GM23338 (cell line): ENCODE data around the gene RAB3IP. TPM values are rescaled to one million over a fixed set of nuclear protein-coding genes. Genes with fewer than 3 reads are reported as not detected.

Source experiments
- ATAC-seq: fragments of 200-7000 bp; cut with Tn5 transposase; 3 replicates; pipeline ENCODE4 v1.9.1; 2020
- DNase-seq: peaks from one replicate; pipeline ENCODE4 v3.0.0-alpha.2; 2015; ENCODE audit warnings: low spot score
- H2AFZ ChIP-seq: fragments of 200-600 bp; sonication (generic); 2 replicates; pipeline ENCODE4 v1.8.0; 2016; ENCODE audit warnings: antibody characterized with exemption, mild to moderate bottlenecking, moderate library complexity
- H3F3A ChIP-seq: fragments of 200-600 bp; sonication (generic); replicated peaks from 2 replicates; pipeline ENCODE4 v1.8.0; 2017; ENCODE audit warnings: antibody characterized with exemption, mixed run types, low read depth
- H3K27ac ChIP-seq: fragments of 200-600 bp; sonication (generic); 2 replicates; pipeline ENCODE4 v1.6.1; 2016; ENCODE audit warnings: low read depth
- H3K27me3 ChIP-seq: fragments of 200-600 bp; sonication (generic); 2 replicates; pipeline ENCODE4 v1.8.0; 2016; ENCODE audit warnings: mild to moderate bottlenecking, mixed run types, moderate library complexity; ENCODE audit not compliant: insufficient read depth
- H3K36me3 ChIP-seq: fragments of 200-600 bp; sonication (generic); 2 replicates; pipeline ENCODE4 v1.8.0; 2016; ENCODE audit warnings: mild to moderate bottlenecking; ENCODE audit not compliant: insufficient read depth
- H3K4me1 ChIP-seq: fragments of 200-600 bp; sonication (generic); 2 replicates; pipeline ENCODE4 v1.8.0; 2016; ENCODE audit warnings: mild to moderate bottlenecking, moderate library complexity; ENCODE audit not compliant: insufficient read depth
- H3K4me2 ChIP-seq: fragments of 200-600 bp; sonication (generic); 2 replicates; pipeline ENCODE4 v1.7.1; 2017; ENCODE audit warnings: mixed run types
- H3K4me3 ChIP-seq: fragments of 200-600 bp; sonication (generic); 2 replicates; pipeline ENCODE4 v1.6.1; 2016; ENCODE audit warnings: mixed run types
- H3K79me2 ChIP-seq: fragments of 200-600 bp; sonication (generic); replicated peaks from 2 replicates; pipeline ENCODE4 v1.8.0; 2017; ENCODE audit warnings: mild to moderate bottlenecking; ENCODE audit not compliant: insufficient read depth
- H3K9me2 ChIP-seq: fragments of 200-600 bp; sonication (generic); 2 replicates; pipeline ENCODE4 v1.8.0; 2017; ENCODE audit not compliant: insufficient read depth
- H4K20me1 ChIP-seq: fragments of 200-600 bp; sonication (generic); replicated peaks from 2 replicates; pipeline ENCODE4 v1.8.0; 2017; ENCODE audit warnings: mild to moderate bottlenecking; ENCODE audit not compliant: insufficient read depth
- H3K27ac Mint-ChIP-seq: 2 replicates; pipeline ENCODE4 v1.8.0; 2020; ENCODE audit warnings: inconsistent platforms, mild to moderate bottlenecking, moderate library complexity, mixed read lengths
- H3K27me3 Mint-ChIP-seq: 3 replicates; pipeline ENCODE4 v1.8.0; 2022; ENCODE audit warnings: low read depth, mild to moderate bottlenecking, moderate library complexity, mixed read lengths, inconsistent platforms; ENCODE audit not compliant: insufficient read depth, poor library complexity
- H3K36me3 Mint-ChIP-seq: 3 replicates; pipeline ENCODE4 v1.8.0; 2021; ENCODE audit warnings: low read depth, mild to moderate bottlenecking, inconsistent platforms, moderate library complexity, mixed read lengths
- H3K4me1 Mint-ChIP-seq: 3 replicates; pipeline ENCODE4 v1.8.0; 2020; ENCODE audit warnings: mild to moderate bottlenecking, inconsistent platforms, mixed read lengths
- H3K4me3 Mint-ChIP-seq: 3 replicates; pipeline ENCODE4 v1.8.0; 2021; ENCODE audit warnings: moderate library complexity, mild to moderate bottlenecking, inconsistent platforms, mixed read lengths
- H3K9me3 Mint-ChIP-seq: 3 replicates; pipeline ENCODE4 v1.8.0; 2020; ENCODE audit warnings: moderate library complexity, mild to moderate bottlenecking, inconsistent platforms, mixed read lengths
- CREB1 ChIP-seq: fragments of 250-450 bp; sonication (Bioruptor Pico); IDR thresholded peaks from 2 replicates; pipeline ENCODE4 v1.5.0; 2020; ENCODE audit warnings: low read depth, mild to moderate bottlenecking, moderate library complexity
- EZH2phosphoT487 ChIP-seq: fragments of 200-600 bp; sonication (generic); IDR thresholded peaks from one replicate; pipeline ENCODE4 v1.8.1; 2018; ENCODE audit warnings: antibody characterized with exemption; ENCODE audit not compliant: unreplicated experiment
- NANOG ChIP-seq: IDR thresholded peaks from 2 replicates; pipeline ENCODE4 v1.6.1; 2016; ENCODE audit warnings: antibody characterized with exemption, borderline replicate concordance
- STAT1 ChIP-seq: IDR thresholded peaks from one replicate; pipeline ENCODE4 v1.6.1; 2016; ENCODE audit warnings: antibody characterized with exemption; ENCODE audit not compliant: unreplicated experiment
- ZNF114 ChIP-seq: fragments of 250-450 bp; sonication (Bioruptor Pico); IDR thresholded peaks from 2 replicates; pipeline ENCODE4 v1.5.0; 2020; ENCODE audit warnings: mild to moderate bottlenecking, moderate library complexity
- polyA plus RNA-seq: library from polyadenylated mRNA; unstranded; fragments of >200 nt; fragmentation: Nextera tagmentation; extraction: Ambion mirVana; gene quantifications from 2 replicates; pipeline ENCODE4 v1.2.1, GENCODE V29; 2016
- total RNA-seq: library from RNA; depleted of rRNA; stranded (reverse); fragments of >200 nt; shearing (Covaris generic); gene quantifications from 2 replicates; pipeline ENCODE4 v1.2.3, GENCODE V29; 2014
- TF ChIP-seq, protein P1 (sequence below): IDR thresholded peaks from 2 replicates; pipeline ENCODE4 v1.6.1; 2016; ENCODE audit warnings: antibody characterized with exemption
- TF ChIP-seq, protein P2 (sequence below): fragments of 250-450 bp; sonication (Bioruptor Pico); IDR thresholded peaks from 2 replicates; pipeline ENCODE4 v1.5.0; 2020; ENCODE audit warnings: mild to moderate bottlenecking, moderate library complexity
- TF ChIP-seq, protein P3 (sequence below), 2 experiments: fragments of 200-600 bp in 1 of 2; sonication (generic) in 1 of 2; conservative IDR thresholded peaks; 2 replicates each; pipeline versions ENCODE4 v1.5.1 to v1.6.1; 2016 to 2017; ENCODE audit warnings: antibody characterized with exemption in 2 of 2, low read depth in 2 of 2, mild to moderate bottlenecking in 2 of 2, moderate library complexity in 1 of 2

Gene RAB3IP
- total and polyA plus RNA-seq, 2 experiments from 2014 or later, result 48.6 TPM

DNA sequence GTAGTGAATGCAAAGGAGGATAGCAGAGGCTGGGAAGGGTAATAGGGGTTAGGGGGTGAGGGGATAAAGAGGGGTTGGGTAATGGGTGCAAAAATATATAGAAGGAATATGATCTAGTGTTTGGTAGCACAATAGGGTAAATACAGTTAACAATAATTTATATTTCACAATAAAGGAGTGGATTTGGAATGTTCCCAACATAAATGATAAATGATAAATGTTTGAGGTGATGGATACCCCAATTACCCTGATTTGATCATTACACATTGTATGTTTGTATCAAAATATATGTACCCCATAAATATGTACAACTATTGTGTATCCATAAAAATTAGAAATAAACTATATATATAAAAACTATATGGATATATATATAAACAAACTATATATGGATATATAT, 85.4 kb downstream of the RAB3IP start:
- Histone ChIP-seq H3K9me2 (no peaks in the 10 kb centered on the region), H3K4me3 (no peak overlapping the region), H3K79me2 (no peaks in the 10 kb centered on the region), H3K27ac (no peak overlapping the region), H3K27me3 (no peaks in the 10 kb centered on the region), H3K4me1 (no peaks in the 10 kb centered on the region; the same call in 1 of the 2 replicates), H3K4me2 (no peak overlapping the region), H3F3A (no peaks in the 10 kb centered on the region), H4K20me1 (no peaks in the 10 kb centered on the region), H3K36me3 (no peaks in the 10 kb centered on the region), H2AFZ (no peak overlapping the region)
- TF ChIP-seq STAT1 (no peak), EZH2phosphoT487 (no peak), NANOG (no peak), CREB1 (CRISPR knock-in tag) (no peak), ZNF114 (CRISPR knock-in tag) (no peak)
- TF ChIP-seq, protein P1, sequence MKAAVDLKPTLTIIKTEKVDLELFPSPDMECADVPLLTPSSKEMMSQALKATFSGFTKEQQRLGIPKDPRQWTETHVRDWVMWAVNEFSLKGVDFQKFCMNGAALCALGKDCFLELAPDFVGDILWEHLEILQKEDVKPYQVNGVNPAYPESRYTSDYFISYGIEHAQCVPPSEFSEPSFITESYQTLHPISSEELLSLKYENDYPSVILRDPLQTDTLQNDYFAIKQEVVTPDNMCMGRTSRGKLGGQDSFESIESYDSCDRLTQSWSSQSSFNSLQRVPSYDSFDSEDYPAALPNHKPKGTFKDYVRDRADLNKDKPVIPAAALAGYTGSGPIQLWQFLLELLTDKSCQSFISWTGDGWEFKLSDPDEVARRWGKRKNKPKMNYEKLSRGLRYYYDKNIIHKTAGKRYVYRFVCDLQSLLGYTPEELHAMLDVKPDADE, result no peak
- TF ChIP-seq, protein P2, sequence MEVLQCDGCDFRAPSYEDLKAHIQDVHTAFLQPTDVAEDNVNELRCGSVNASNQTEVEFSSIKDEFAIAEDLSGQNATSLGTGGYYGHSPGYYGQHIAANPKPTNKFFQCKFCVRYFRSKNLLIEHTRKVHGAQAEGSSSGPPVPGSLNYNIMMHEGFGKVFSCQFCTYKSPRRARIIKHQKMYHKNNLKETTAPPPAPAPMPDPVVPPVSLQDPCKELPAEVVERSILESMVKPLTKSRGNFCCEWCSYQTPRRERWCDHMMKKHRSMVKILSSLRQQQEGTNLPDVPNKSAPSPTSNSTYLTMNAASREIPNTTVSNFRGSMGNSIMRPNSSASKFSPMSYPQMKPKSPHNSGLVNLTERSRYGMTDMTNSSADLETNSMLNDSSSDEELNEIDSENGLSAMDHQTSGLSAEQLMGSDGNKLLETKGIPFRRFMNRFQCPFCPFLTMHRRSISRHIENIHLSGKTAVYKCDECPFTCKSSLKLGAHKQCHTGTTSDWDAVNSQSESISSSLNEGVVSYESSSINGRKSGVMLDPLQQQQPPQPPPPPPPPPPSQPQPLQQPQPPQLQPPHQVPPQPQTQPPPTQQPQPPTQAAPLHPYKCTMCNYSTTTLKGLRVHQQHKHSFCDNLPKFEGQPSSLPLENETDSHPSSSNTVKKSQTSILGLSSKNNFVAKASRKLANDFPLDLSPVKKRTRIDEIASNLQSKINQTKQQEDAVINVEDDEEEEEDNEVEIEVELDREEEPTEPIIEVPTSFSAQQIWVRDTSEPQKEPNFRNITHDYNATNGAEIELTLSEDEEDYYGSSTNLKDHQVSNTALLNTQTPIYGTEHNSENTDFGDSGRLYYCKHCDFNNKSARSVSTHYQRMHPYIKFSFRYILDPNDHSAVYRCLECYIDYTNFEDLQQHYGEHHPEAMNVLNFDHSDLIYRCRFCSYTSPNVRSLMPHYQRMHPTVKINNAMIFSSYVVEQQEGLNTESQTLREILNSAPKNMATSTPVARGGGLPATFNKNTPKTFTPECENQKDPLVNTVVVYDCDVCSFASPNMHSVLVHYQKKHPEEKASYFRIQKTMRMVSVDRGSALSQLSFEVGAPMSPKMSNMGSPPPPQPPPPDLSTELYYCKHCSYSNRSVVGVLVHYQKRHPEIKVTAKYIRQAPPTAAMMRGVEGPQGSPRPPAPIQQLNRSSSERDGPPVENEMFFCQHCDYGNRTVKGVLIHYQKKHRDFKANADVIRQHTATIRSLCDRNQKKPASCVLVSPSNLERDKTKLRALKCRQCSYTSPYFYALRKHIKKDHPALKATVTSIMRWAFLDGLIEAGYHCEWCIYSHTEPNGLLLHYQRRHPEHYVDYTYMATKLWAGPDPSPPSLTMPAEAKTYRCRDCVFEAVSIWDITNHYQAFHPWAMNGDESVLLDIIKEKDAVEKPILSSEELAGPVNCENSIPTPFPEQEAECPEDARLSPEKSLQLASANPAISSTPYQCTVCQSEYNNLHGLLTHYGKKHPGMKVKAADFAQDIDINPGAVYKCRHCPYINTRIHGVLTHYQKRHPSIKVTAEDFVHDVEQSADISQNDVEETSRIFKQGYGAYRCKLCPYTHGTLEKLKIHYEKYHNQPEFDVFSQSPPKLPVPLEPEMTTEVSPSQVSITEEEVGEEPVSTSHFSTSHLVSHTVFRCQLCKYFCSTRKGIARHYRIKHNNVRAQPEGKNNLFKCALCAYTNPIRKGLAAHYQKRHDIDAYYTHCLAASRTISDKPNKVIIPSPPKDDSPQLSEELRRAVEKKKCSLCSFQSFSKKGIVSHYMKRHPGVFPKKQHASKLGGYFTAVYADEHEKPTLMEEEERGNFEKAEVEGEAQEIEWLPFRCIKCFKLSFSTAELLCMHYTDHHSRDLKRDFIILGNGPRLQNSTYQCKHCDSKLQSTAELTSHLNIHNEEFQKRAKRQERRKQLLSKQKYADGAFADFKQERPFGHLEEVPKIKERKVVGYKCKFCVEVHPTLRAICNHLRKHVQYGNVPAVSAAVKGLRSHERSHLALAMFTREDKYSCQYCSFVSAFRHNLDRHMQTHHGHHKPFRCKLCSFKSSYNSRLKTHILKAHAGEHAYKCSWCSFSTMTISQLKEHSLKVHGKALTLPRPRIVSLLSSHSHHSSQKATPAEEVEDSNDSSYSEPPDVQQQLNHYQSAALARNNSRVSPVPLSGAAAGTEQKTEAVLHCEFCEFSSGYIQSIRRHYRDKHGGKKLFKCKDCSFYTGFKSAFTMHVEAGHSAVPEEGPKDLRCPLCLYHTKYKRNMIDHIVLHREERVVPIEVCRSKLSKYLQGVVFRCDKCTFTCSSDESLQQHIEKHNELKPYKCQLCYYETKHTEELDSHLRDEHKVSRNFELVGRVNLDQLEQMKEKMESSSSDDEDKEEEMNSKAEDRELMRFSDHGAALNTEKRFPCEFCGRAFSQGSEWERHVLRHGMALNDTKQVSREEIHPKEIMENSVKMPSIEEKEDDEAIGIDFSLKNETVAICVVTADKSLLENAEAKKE (CRISPR knock-in tag), result no peak
- TF ChIP-seq, protein P3, sequence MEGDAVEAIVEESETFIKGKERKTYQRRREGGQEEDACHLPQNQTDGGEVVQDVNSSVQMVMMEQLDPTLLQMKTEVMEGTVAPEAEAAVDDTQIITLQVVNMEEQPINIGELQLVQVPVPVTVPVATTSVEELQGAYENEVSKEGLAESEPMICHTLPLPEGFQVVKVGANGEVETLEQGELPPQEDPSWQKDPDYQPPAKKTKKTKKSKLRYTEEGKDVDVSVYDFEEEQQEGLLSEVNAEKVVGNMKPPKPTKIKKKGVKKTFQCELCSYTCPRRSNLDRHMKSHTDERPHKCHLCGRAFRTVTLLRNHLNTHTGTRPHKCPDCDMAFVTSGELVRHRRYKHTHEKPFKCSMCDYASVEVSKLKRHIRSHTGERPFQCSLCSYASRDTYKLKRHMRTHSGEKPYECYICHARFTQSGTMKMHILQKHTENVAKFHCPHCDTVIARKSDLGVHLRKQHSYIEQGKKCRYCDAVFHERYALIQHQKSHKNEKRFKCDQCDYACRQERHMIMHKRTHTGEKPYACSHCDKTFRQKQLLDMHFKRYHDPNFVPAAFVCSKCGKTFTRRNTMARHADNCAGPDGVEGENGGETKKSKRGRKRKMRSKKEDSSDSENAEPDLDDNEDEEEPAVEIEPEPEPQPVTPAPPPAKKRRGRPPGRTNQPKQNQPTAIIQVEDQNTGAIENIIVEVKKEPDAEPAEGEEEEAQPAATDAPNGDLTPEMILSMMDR (conservative IDR thresholded peaks at IDR 0.05; ENCODE audit: low read depth in 2 of 2), result no peak
- Mint-ChIP-seq H3K36me3 (no peaks in the 10 kb centered on the region), H3K27ac (no peak overlapping the region), H3K4me3 (no peak overlapping the region), H3K27me3 (peaks cover 2% of the 10 kb centered on the region), H3K4me1 (peaks cover 10% of the 10 kb centered on the region; the same call in 2 of the 3 replicates), H3K9me3 (no peaks in the 10 kb centered on the region)
- ATAC-seq, result no peak
- DNase-seq, result no peak
